IMR-90 (cell line): ENCODE measurements around the gene STARD10. TPM values are rescaled to one million over a fixed set of nuclear protein-coding genes. Genes with fewer than 3 reads are reported as not detected.

Experiments used
- CHD1 ChIP-seq: IDR thresholded peaks from 2 replicates; pipeline ENCODE4 v1.6.1; 2012; ENCODE audit warnings: low read depth, low read length, improper control_type of control experiment
- MAZ ChIP-seq: IDR thresholded peaks from 2 replicates; pipeline ENCODE4 v1.6.1; 2012; ENCODE audit warnings: low read depth, mild to moderate bottlenecking, low read length, improper control_type of control experiment, moderate library complexity, borderline replicate concordance
- MXI1 ChIP-seq: IDR thresholded peaks from 2 replicates; pipeline ENCODE4 v1.6.1; 2012; ENCODE audit warnings: low read depth, mild to moderate bottlenecking, low read length, moderate library complexity, borderline replicate concordance
- SMC3 ChIP-seq: fragments of 150-350 bp; IDR thresholded peaks from 2 replicates; pipeline ENCODE4 v1.6.1; 2016; ENCODE audit warnings: low read depth, mild to moderate bottlenecking, antibody characterized with exemption, low read length, moderate library complexity
- polyA plus RNA-seq, 3 experiments: library from polyadenylated mRNA; depleted of rRNA; stranded (reverse); fragments of >200 nt; gene quantifications; 2 replicates each; pipeline ENCODE4 v1.2.3, GENCODE V29; 2012; ENCODE audit warnings: low replicate concordance in 1 of 3
- total RNA-seq: library from RNA; depleted of rRNA; stranded (reverse); fragments of >200 nt; gene quantifications from 2 replicates; pipeline ENCODE4 v1.2.3, GENCODE V29; 2012

The STARD10 gene
- total and polyA plus RNA-seq, 2 of the 4 experiments (the other 2 are of a cell fraction): 23.8 to 37.4 TPM

DNA sequence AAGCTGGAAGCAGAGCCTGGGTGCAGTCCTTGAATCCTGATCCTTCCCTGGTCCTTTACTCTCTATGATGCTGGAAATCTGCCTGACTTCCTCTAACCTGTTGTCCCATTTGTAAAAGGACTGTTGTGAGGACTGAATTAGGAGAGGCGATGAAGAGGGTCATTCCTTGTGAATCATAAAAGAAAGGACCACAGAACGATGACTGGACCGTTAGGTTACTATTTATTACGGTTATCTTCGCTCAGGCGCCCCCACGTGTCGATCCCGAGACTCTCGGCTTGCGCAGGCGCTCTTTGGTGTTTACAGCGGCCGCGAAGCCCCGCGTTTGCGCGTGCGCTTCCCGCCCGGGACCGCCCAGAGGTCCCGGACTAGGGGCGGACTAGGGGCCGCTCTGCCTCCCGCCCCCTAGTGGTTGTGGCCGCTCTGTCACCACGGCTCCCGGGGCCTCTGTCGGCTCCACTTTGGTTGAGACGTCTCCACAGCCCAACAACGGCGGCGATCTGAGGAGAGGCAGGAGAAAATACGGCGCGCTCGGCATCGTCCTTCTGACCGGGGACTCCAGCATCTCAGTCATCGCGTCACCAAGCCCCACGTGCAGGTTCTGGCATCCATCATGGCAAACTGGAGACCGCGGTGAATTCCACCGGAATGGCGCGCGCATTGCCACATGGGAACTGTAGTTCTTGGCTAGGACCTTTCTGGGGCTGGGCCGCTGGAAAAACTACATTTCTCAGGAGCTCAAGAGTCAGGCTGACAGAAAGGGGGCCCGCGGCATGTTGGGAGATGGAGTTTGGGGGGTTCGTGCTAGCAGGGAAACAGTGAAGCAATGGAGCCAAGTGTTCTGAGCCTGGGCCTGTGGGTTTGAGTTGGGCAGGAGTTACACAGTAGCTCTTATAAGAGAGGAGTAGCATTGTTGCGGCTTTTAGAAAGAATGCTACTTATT lies at the start of gene STARD10 (continued):
- TF ChIP-seq SMC3: peak; percentile 71
- no peak for TF ChIP-seq CHD1
- TF ChIP-seq MAZ: peak; percentile 71; the same call in 1 of the 2 replicates
- peak; percentile 37 for TF ChIP-seq MXI1
